Ureter (tissue), 1 donor: Measurements from ENCODE around the gene ZNF582. TPM values are rescaled to one million over a fixed set of nuclear protein-coding genes. Genes with fewer than 3 reads are reported as not detected.
A peak's percentile ranks its signal among the peaks of the same experiment; 100 is the strongest.

Experiments used
- DNase-seq: peaks from one replicate; pipeline ENCODE4 v3.0.0-alpha.2; 2020; ENCODE audit warnings: low spot score
- total RNA-seq: library from RNA; stranded (reverse); gene quantifications from one replicate; pipeline ENCODE4 v1.2.4, GENCODE V29; 2023
- donor health status: DM: yes; HTN: yes; CAD: no.

The ZNF582 gene
- total RNA-seq, result 5.6 TPM

DNA sequence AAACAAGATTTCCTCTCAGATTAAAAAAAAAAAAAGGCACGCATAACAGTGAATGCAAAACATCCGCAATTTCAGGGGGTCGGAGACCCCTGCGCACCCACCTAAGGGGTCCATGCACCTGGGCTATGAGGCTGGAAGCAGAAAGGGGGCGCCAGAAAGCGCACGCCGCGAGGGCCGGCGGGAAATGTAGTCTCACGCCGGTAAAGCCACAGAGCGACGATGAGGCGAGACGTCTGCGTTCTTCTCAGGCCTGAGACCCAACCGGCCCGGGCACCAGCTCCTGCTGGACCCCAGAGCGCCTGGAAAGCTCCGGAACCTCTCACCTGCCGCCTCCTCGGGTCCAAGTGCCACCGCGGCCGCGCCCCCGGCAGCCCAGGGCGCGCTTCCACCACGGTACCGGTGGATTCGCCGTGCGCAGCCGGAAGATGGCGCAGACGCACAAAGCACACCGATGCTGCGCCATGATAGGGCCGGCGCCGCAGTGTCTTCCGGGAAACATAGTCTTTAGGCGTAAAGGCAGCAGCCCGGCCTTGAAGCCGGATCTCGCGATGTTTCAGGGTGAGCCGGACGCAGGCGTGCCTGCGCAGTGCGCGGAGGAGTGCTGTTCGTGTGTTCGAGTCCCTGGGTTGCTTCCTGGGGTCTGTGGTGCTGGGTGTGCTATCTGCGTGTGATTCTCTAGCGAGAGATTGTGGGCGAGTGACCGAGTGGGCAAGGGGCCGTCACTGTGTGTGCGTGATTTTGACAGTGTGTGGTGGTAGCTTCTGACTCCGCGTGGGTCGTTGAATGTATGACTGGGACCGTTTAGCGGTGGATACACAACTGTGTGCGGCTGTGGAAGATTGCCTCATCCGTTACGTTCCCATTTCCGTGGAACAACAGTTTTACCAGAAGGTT is at the start of gene ZNF582:
ZNF582 (minus strand) TSS at position 416 of the 894 bp plus-strand sequence. CDS start 1,782 bp downstream, outside the sequence.
- DNase-seq, result peak; percentile 96

DNA sequence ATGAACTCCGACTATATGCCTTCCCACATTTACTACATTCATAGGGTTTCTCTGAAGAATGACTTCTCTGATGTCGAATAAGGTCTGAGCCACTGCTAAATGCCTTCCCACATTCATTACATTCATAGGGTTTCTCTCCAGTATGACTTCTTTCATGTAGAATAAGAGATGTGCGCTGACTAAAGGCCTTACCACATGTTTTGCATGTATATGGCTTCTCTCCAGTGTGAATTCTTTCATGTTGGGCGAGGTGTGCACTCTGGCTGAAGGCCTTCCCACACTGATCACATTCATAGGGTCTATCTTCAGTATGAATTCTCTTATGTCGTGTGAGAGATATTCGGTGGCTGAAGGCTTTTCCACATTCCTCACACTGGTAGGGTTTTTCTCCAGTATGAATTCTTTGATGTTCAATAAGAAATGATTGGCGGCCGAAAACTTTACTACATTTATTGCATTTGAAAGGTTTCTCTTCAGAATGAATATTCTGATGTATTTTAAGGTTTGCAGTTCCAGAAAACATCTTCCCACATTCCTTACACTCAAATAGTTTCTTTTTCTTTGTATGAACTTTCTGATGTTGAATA is 48.0 kb upstream of the ZNF582 start:
- no peak for DNase-seq

DNA sequence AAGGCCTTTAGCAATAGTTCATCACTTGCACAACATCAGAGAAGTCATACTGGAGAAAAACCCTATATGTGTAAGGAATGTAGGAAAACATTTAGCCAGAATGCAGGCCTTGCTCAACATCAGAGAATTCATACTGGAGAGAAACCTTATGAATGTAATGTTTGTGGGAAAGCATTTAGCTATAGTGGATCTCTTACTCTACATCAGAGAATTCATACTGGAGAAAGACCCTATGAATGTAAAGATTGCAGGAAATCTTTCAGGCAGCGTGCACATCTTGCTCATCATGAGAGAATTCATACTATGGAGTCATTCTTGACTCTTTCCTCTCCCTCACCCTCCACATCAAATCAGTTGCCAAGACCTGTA is 30.6 kb upstream of the ZNF582 start:
- no peak for DNase-seq

DNA sequence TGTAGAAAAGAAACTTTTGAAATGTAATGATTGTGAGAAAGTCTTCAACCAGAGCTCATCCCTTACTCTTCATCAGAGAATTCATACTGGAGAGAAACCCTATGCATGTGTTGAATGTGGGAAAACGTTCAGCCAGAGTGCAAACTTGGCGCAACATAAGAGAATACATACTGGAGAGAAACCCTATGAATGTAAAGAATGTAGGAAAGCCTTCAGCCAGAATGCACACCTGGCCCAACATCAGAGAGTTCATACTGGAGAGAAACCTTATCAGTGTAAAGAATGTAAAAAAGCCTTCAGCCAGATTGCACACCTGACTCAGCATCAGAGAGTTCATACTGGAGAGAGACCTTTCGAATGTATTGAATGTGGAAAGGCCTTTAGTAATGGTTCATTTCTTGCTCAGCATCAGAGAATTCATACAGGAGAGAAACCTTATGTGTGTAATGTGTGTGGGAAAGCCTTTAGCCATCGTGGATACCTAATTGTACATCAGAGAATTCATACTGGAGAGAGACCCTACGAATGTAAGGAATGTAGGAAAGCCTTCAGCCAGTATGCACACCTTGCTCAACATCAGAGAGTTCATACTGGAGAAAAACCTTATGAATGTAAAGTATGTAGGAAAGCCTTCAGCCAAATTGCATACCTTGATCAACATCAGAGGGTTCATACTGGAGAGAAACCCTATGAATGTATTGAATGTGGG is 30.1 kb upstream of the ZNF582 start:
- no peak for DNase-seq

DNA sequence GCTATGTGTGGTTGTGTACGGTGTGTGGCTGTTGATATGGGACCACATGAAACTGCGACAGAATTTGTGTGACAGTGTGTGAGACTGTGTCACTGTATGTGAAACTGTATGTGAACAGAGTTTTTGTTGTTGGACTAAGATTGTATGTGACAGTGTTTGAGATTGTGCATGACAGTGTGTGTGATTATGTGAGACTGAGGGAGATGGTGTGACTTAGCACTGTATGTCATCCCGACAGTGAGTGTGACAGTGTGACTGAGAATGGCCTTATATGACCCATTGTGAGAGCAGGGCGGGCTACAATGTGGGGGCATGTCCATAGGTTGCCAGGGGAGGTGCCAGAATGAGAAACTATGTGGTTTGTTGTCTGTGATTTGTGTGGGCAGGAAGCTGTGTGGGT is 11.7 kb upstream of the ZNF582 start:
- no peak for DNase-seq

DNA sequence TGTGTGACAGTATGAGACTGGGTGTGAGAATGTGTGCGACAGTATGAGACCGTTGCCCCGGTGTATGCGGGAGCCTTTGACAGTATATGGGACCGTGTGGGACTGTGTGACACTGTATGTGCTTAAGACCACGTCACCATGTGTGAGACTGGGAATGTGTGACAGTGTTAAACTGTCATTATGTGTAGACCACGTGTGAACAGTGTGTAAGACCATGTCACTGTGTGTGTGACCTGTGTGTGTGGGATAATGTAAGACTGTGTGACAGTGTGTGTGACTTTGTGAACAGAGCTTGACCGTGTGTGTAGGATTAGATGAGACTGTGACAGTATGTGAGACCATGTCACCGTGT is 11.3 kb upstream of the ZNF582 start:
- no peak for DNase-seq

DNA sequence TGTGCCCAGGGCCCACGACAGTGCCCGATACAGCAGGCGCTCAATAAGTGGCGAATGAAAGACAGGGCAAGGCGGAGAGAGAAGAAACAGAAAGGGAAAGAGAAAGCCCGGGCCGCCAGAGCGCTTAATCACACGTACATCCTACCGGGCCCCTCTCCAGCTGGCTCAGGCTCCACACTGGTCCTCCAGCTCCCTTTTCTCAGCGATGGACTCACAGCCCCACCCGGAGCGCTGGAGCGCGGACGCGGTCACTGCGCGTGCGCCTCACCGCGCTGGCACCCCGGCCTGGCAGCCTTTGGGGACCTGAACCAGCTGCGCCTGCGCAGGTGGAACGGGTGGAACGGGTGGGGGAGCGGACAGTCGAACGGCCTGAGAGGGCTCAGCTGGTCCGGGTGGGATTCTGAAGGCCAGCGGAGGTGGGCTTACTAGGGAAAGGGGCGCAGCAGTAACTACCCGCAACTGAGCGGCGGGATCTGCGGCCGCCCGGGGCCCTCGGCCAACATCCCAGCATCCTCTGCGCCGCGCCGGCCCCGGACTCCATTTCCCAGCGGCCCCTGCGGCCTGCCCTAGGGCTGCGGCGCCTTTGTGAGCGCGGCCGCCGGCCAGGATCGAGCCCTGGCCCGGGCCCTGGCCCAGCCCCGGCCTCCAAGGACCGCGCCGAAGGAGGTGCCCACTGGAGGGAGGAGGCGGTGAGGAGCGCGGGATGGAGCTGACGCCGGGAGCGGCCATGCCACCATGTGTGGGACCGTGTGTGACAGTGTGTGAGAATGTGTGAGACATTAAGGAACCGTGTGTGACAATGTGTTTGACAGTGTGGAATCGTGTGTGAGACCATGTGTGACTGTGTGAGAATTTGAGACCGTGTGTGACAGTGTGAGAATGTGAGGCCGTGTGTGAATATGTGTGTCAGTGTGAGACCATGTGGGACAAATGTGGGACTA is 10.7 kb upstream of the ZNF582 start, which contains the start of gene ZNF583:
ZNF583 (plus strand) TSS at position 569 of the 941 bp plus-strand sequence. CDS start 2,783 bp downstream, outside the sequence.
- DNase-seq, result peak; percentile 96

DNA sequence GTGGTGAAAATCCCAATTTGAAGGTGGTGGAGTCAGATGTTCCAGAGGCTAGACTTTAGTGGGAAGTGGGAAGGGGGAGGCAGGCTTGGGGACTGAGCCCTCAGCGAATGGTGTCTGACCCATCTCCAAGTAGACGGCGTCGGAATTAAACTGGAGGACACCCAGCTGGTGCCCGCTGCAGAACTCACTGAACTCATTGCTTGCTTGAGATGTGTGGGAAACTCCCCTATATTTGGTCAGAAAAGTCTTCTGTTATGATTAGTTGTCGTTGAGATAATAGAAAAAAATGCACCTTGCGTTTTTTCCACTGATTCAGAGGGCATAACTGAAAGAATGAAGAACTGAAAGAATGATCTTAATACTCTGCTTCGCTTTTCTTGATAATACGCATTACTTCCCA is 9.9 kb upstream of the ZNF582 start:
- DNase-seq, result no peak

DNA sequence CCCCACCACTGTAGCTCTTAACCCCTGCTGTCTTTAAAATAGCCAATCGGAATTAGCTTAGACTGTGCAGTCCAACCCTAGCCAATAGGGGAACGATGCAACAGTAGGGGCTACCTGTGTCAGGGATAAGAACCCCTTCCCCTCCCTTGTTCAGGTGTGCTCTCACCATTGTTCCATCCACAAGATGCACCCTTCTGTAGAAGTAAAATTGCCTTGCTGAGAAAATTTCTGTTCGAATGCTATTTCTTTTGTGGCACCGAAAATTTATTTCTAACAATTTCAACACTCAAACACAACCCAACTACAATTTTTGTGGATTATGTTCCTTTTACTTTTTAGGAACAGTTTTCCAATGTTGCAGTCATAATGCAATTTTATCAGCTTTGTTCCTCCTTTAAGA is 7.2 kb upstream of the ZNF582 start:
- DNase-seq, result no peak

DNA sequence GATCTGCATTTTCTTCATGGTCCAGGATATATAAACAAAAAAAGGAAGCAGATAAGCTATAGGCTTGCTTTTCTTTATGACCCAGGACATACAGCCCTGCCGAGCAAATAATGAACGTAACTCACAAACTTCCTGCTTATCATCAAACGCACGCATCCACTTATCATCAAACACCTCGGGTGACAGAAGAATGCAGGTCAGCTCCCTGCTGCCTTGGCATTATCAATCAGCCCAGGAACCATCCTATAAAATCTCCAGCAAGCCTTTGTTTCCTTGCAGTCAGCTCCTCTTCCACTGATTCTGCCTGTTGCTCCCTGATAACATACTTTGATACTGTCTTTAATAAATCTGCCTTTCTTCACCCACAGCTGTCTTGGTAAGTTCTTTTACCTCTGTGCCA is 5.5 kb upstream of the ZNF582 start:
- no peak for DNase-seq

DNA sequence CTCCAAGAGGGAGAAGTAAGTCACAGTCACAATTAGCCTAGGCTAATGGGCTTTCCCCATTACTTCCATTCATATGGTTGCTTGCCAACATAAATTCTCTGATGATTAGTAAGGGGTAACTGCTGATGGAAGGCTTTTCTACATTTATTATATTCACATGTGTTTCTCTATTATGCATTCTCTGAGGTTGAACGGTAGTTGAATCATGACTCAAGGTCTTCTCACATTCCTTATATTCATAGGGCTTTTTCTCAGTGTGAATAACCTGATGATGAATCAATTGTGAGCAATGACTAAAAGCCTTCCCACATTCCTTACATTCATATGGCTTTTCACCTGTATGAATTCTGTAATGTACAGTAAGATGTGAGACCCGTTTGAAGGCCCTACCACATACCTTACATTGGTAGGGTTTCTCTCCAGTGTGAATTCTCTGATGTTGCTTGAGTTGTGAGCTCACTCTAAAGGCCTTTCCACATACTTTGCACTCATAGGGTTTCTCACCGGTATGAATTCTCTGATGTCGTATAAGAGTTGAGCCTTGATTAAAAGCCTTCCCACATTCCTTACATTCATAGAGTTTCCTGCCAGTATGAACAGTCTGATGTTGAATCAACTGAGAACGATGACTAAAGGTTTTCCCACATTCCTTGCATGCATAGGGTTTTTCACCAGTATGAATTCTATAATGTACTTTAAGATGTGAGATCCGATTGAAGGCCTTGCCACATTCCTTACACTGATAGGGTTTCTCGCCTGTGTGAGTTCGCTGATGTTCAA is 9.3 kb downstream of the ZNF582 start:
- no peak for DNase-seq

DNA sequence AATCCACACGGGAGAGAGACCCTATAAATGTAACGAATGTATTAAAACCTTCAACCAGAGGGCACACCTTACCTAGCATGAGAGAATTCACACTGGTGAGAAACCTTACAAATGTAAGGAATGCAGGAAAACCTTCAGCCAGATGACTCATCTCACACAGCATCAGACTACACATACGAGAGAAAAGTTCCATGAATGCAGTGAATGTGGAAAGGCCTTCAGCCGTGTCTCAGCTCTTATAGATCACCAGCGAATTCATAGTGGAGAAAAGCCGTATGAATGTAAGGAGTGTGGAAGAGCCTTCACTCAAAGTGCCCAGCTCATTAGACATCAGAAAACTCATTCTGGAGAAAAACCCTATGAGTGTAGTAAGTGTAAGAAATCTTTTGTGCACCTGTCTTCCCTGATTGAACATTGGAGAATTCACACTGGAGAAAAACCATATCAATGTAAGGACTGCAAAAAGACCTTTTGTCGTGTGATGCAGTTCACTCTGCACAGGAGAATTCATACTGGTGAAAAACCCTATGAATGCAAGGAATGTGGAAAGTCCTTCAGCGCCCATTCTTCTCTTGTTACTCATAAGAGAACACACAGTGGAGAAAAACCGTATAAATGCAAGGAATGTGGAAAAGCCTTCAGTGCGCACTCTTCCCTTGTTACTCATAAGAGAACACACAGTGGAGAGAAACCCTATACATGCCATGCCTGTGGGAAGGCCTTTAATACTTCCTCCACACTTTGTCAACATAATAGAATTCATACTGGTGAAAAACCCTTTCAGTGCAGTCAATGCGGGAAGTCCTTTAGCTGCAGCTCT is 16.0 kb downstream of the ZNF582 start:
- DNase-seq, result no peak

DNA sequence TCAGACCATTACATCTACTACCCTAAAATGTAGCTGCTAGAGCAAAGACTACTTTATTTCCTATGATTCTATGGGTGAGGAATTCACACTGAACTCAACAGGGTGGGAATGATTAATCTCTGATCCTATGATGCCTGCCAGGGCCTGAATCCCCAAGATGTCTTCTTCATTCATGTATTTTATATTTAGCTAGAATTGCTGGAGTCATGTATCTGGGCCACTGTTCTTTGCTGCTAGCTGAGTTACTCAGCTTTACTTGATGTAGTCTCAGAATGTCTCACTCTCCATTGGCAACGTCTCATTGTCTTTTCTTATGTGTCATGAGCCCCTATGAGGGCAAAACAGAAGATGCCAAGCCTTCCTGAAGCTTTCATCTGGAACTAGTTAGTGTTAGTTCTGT is 21.1 kb downstream of the ZNF582 start:
- no peak for DNase-seq

DNA sequence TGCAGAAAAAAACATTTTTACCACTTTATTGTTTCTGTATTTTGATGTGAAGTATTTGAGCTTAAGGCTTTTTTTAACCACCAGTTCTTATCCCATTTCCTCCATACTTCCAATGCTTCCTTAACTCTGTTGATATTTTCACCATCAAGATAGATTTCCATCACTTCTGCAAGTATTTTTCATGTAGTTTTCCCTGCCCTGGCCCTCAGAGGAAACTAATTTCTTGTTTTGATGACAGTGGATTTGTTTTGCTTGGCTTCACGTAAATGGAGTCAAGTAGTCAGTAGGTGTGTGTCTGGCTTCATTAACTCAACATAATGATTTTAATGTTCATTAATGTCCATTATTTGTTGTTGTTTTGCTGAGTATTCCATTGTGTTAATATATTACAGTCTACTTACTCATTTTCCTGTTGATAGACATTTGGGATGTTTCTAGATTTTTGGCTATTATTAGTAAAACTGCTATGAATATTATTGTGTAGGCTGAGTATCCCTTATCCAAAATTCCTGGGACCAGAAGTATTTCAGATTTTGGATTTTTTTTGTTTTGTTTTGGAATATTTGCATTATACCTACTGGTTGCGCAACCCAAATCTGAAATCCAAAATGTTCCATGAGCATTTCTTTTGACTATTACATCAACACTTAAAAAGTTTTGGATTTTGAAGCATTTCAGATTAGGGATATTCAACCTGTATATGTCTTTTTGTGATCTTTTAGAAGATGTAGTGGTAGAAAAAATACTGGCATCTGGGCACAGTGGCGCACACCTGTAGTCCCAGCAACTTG is 23.3 kb downstream of the ZNF582 start:
- DNase-seq, result no peak

DNA sequence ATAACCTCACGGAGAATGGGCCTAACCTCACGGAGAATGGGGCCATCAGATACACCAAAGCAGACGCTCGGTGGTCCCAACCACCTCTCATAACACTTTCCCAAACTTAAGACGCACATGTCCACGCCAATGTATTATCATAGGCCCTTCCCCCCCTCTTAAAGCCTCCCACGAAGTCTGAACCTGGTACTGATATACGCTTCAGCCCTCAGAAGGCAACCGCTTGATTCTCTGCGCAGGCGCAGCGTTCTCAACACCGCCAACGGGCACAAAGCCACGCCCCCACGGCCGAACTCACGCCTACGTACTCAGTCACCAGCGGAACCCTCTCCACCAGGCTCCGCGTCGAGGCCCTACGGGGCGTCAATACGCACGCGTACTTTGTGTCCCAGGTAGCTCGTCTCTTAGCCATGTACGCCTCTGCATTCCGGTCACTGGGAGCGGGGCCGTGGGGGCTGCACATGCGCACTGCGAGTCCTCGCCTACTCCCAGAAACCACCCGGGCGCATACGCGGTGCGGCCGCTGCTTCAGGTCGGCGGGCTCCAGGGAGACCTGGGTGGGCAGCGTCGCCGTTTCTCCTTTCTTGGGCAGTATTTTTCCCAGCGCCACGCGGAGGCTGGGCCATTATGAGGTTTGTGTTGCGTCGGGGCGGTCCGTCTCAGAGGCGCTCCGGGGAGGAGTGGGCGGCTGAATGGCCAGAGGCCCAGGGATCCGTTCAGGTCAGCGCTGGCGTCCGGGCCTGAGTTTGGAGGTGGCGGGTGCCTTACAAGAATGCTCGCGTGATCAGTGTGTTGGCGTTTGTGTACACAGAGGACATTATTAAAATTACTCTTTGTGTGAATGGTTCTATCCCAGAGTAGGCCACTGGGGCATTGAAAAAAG is 25.3 kb downstream of the ZNF582 start:
- DNase-seq, result peak; percentile 92

DNA sequence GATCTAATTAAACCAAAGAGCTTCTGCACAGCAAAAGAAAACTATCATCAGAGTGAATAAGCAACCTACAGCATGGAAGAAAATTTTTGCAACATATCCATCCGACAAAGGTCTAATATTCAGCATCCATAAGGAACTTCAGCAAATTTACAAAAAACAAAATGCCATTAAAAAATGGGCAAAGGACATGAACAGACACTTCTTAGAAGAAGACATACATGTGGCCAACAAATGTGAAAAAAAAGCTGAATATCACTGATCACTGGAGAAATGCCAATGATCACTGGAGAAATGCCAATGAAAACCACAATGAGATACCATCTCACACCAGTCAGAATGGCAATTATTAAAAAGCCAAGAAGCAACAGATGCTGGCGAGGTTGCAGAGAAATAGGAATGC is 32.5 kb downstream of the ZNF582 start:
- DNase-seq, result no peak

DNA sequence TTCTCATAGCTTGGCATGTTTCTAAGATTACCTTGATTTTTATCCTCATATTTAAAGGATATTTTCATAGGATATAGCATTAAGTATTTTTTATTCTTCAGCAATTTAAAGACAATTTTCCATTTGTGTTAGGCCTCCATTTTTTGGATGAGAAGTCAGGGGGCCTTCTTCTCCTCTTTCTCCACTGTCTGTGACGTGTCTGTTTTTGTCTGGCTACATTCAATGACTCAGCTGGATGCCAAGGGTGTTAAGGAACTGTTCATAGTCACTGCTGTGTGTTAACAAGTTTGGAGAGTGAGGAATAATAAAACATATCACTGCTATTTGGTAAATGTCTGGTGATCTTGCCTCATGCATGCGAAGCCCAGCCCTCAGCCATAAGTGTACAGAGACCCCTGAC is 36.4 kb downstream of the ZNF582 start:
- DNase-seq, result no peak

DNA sequence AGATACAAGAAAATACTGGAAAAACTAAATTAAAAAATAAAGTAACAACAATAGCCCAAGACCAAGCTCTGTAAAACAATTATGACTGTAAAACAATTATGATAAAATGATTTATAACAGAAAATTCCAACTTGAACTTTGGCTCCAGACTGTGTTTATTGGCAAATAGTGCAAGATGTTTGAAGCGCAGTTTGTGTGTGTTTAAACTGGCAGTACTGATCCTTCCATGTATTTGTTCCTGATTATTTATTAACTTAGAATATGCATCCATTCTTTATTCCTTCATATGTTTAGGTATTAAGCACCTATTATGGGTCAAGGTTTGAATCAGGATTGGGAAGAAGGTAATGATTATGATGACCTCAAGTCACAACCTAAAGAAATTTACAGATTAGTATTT is 37.8 kb downstream of the ZNF582 start:
- no peak for DNase-seq
